K562 (cell line): ENCODE data around the gene PMM1. TPM values are rescaled to one million over a fixed set of nuclear protein-coding genes. Genes with fewer than 3 reads are reported as not detected.
A peak's percentile ranks its signal among the peaks of the same experiment; 100 is the strongest.

Experiments
- ETV6 ChIP-seq, 3 experiments: fragments of 150-350 bp in 1 of 3; sonication (generic) in 1 of 3; formaldehyde crosslinking in 1 of 3; IDR thresholded peaks; 2 replicates each; pipeline versions ENCODE4 v1.6.1 to v1.8.0; 2014 to 2022; ENCODE audit warnings: borderline replicate concordance in 2 of 3, low read depth in 2 of 3, antibody characterized with exemption in 1 of 3, low read length in 1 of 3, mild to moderate bottlenecking in 1 of 3, missing genetic modification reagents in 1 of 3
- L3MBTL2 ChIP-seq: fragments of 450-650 bp; IDR thresholded peaks from 2 replicates; pipeline ENCODE4 v1.6.1; 2016; ENCODE audit warnings: mild to moderate bottlenecking, moderate library complexity
- NR3C1 ChIP-seq: sonication (generic); formaldehyde crosslinking; IDR thresholded peaks from 2 replicates; pipeline ENCODE4 v1.8.1; 2022; ENCODE audit warnings: missing genetic modification reagents
- POLR2G ChIP-seq: fragments of 200-400 bp; formaldehyde crosslinking; IDR thresholded peaks from 2 replicates; pipeline ENCODE4 v1.6.1; 2017; ENCODE audit warnings: low read depth, mild to moderate bottlenecking, antibody characterized with exemption, low read length, moderate library complexity
- PTBP1 ChIP-seq: fragments of 200-400 bp; formaldehyde crosslinking; IDR thresholded peaks from 2 replicates; pipeline ENCODE4 v1.6.1; 2017; ENCODE audit warnings: low read depth, low read length
- STAT5A ChIP-seq: IDR thresholded peaks from 2 replicates; pipeline ENCODE4 v1.6.1; 2012; ENCODE audit warnings: low read length, inconsistent platforms, borderline replicate concordance
- TGIF2 ChIP-seq: sonication (generic); formaldehyde crosslinking; IDR thresholded peaks from 2 replicates; pipeline ENCODE4 v1.8.1; 2022; ENCODE audit warnings: mild to moderate bottlenecking, missing genetic modification reagents, moderate library complexity
- ZC3H8 ChIP-seq: fragments of 450-650 bp; IDR thresholded peaks from 2 replicates; pipeline ENCODE4 v1.6.1; 2017
- ZNF224 ChIP-seq: sonication (generic); formaldehyde crosslinking; IDR thresholded peaks from 2 replicates; pipeline ENCODE4 v1.8.0; 2022; ENCODE audit warnings: mild to moderate bottlenecking, missing genetic modification reagents
- ZNF436 ChIP-seq: fragments of 250-450, 450-650 bp; sonication (Bioruptor Pico); formaldehyde crosslinking; IDR thresholded peaks from 2 replicates; pipeline ENCODE4 v1.7.0; 2020; ENCODE audit warnings: mild to moderate bottlenecking
- polyA plus RNA-seq, 8 experiments: library from polyadenylated mRNA; depleted of rRNA in 4 of 8; stranded (reverse) in 5 of 8; unstranded in 3 of 8; fragments of >200 nt; fragmentation: Nextera tagmentation in 2 of 8; fragmentation: Illumina TruSeq in 1 of 8; extraction: Ambion mirVana in 2 of 8; extraction: Trizol in 1 of 8; gene quantifications; 2 replicates each; pipeline versions ENCODE4 v1.2.1 to v1.2.3, GENCODE V29; 2011 to 2014; ENCODE audit warnings: inconsistent platforms in 1 of 8, missing spikeins in 1 of 8
- total RNA-seq, 7 experiments: library from RNA; depleted of rRNA in 6 of 7; stranded (reverse); fragments of >200 nt in 6 of 7; fragmentation: Illumina TruSeq in 2 of 7; extraction: Trizol in 2 of 7; gene quantifications; 2 replicates each; pipeline versions ENCODE4 v1.2.1 to v1.2.3, GENCODE V29; 2011 to 2021; ENCODE audit warnings: low replicate concordance in 1 of 7
- TF ChIP-seq, protein P1 (sequence below): fragments of 250-450 bp; sonication (Bioruptor Pico); IDR thresholded peaks from 2 replicates; pipeline ENCODE4 v1.8.0; 2022; ENCODE audit warnings: moderate library complexity, mild to moderate bottlenecking, inconsistent platforms
- TF ChIP-seq, protein P2 (sequence below), 2 experiments: fragments of 450-650 bp in 1 of 2; sonication (generic) in 1 of 2; formaldehyde crosslinking in 1 of 2; IDR thresholded peaks; 2 replicates each; pipeline versions ENCODE4 v1.7.1 to v1.9.0; 2016 to 2022; ENCODE audit warnings: inconsistent platforms in 1 of 2, mild to moderate bottlenecking in 1 of 2, missing genetic modification reagents in 1 of 2
- TF ChIP-seq, protein P3 (sequence below): fragments of 450-650 bp; IDR thresholded peaks from 2 replicates; pipeline ENCODE4 v1.6.1; 2017; ENCODE audit warnings: antibody characterized with exemption, mild to moderate bottlenecking

Gene PMM1
- total and polyA plus RNA-seq, 9 of the 15 experiments (the other 6 are each of a cell fraction or from before 2014, with no cell fraction given), result 10.2 to 31.7 (median 20.3) TPM

DNA sequence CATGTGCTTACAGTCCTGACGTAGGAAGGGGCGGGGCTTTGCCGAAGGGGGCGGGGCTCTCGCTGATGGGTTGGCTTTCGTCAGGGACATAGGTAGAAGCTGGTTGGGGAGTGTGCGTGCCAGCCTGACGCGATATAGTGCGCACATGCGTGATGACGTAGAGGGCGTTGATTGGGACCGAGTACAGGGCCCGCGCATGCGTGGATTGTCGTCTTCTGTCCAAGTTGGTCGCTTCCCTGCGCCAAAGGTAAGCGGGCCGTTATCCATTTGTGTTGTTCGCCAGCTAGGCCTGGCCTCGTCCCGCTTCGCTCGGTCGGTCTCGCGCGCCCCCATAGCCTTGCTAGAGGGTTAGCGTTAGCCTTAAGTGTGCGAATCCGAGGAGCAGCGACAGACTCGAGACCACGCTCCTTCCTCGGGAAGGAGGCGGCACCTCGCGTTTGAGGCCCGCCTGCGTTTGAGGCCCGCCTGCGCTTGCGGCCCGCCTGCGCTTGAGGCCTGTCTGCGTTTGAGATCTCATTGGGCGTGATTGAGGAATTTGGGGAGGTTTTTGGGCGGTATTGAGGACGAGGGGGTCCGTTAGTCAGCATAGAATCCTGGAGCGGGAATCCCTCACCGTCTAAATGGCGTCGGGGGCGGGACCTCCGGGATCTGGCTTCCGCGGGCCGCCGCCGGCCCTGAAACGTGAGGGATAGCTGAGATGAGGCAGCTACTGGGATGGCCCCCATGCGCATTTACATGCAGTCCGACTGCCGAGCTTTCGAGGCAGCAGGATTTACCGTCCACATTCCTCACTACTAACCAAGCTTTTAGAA, 31.7 kb upstream of the PMM1 start, which contains the start of gene XRCC6 (continued):
- TF ChIP-seq NR3C1 (CRISPR knock-in tag), result no peak
- no peak for TF ChIP-seq ZNF224 (CRISPR knock-in tag)
- TF ChIP-seq L3MBTL2, result peak; percentile 85
- TF ChIP-seq, protein P1, sequence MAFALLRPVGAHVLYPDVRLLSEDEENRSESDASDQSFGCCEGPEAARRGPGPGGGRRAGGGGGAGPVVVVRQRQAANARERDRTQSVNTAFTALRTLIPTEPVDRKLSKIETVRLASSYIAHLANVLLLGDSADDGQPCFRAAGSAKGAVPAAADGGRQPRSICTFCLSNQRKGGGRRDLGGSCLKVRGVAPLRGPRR (CRISPR knock-in tag), result no peak
- TF ChIP-seq POLR2G, result peak; percentile 75
- TF ChIP-seq ZC3H8, result no peak
- TF ChIP-seq TGIF2, result no peak
- TF ChIP-seq, protein P2, sequence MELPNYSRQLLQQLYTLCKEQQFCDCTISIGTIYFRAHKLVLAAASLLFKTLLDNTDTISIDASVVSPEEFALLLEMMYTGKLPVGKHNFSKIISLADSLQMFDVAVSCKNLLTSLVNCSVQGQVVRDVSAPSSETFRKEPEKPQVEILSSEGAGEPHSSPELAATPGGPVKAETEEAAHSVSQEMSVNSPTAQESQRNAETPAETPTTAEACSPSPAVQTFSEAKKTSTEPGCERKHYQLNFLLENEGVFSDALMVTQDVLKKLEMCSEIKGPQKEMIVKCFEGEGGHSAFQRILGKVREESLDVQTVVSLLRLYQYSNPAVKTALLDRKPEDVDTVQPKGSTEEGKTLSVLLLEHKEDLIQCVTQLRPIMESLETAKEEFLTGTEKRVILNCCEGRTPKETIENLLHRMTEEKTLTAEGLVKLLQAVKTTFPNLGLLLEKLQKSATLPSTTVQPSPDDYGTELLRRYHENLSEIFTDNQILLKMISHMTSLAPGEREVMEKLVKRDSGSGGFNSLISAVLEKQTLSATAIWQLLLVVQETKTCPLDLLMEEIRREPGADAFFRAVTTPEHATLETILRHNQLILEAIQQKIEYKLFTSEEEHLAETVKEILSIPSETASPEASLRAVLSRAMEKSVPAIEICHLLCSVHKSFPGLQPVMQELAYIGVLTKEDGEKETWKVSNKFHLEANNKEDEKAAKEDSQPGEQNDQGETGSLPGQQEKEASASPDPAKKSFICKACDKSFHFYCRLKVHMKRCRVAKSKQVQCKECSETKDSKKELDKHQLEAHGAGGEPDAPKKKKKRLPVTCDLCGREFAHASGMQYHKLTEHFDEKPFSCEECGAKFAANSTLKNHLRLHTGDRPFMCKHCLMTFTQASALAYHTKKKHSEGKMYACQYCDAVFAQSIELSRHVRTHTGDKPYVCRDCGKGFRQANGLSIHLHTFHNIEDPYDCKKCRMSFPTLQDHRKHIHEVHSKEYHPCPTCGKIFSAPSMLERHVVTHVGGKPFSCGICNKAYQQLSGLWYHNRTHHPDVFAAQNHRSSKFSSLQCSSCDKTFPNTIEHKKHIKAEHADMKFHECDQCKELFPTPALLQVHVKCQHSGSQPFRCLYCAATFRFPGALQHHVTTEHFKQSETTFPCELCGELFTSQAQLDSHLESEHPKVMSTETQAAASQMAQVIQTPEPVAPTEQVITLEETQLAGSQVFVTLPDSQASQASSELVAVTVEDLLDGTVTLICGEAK (IDR thresholded peaks at IDR 0.05), result peak; percentile 47; the same call in 1 of the 2 replicates
- TF ChIP-seq, protein P2 (CRISPR knock-in tag; IDR thresholded peaks at IDR 0.05), result no peak
- no peak for TF ChIP-seq STAT5A
- TF ChIP-seq, protein P3, sequence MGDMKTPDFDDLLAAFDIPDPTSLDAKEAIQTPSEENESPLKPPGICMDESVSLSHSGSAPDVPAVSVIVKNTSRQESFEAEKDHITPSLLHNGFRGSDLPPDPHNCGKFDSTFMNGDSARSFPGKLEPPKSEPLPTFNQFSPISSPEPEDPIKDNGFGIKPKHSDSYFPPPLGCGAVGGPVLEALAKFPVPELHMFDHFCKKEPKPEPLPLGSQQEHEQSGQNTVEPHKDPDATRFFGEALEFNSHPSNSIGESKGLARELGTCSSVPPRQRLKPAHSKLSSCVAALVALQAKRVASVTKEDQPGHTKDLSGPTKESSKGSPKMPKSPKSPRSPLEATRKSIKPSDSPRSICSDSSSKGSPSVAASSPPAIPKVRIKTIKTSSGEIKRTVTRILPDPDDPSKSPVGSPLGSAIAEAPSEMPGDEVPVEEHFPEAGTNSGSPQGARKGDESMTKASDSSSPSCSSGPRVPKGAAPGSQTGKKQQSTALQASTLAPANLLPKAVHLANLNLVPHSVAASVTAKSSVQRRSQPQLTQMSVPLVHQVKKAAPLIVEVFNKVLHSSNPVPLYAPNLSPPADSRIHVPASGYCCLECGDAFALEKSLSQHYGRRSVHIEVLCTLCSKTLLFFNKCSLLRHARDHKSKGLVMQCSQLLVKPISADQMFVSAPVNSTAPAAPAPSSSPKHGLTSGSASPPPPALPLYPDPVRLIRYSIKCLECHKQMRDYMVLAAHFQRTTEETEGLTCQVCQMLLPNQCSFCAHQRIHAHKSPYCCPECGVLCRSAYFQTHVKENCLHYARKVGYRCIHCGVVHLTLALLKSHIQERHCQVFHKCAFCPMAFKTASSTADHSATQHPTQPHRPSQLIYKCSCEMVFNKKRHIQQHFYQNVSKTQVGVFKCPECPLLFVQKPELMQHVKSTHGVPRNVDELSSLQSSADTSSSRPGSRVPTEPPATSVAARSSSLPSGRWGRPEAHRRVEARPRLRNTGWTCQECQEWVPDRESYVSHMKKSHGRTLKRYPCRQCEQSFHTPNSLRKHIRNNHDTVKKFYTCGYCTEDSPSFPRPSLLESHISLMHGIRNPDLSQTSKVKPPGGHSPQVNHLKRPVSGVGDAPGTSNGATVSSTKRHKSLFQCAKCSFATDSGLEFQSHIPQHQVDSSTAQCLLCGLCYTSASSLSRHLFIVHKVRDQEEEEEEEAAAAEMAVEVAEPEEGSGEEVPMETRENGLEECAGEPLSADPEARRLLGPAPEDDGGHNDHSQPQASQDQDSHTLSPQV, result no peak
- TF ChIP-seq ZNF436 (CRISPR knock-in tag), result no peak
- TF ChIP-seq PTBP1, result no peak
- no peak for TF ChIP-seq ETV6 (IDR thresholded peaks at IDR 0.05; ENCODE audit: borderline replicate concordance in 1 of 2, low read depth in 2 of 2, low read length in 1 of 2)
- TF ChIP-seq ETV6 (CRISPR knock-in tag; IDR thresholded peaks at IDR 0.05; ENCODE audit: borderline replicate concordance), result no peak
